Small intestine (tissue), 7 donors: ENCODE data around the gene FANCI. TPM values are rescaled to one million over a fixed set of nuclear protein-coding genes. Genes with fewer than 3 reads are reported as not detected.

ENCODE experiments used
- DNase-seq, 2 donors: peaks; one replicate each; pipeline versions ENCODE4 v3.0.0 to v3.0.0-alpha.2; 2013
- FAIRE-seq: peaks from 2 replicates; lab custom pipeline; 2012; peaks lifted over from hg19 to GRCh38; lab: Jason Lieb, UNC
- H3K27ac ChIP-seq, 3 donors: one replicate each; pipeline ENCODE4 v1.5.1; 2013; ENCODE audit warnings: low read length in 2 of 3, mild to moderate bottlenecking in 2 of 3, control low read depth in 1 of 3, inconsistent platforms in 1 of 3, low read depth in 1 of 3, moderate library complexity in 1 of 3
- H3K27me3 ChIP-seq, 3 donors: one replicate each; pipeline ENCODE4 v1.6.1; 2013; ENCODE audit warnings: low read length in 3 of 3, inconsistent platforms in 1 of 3; ENCODE audit not compliant: control insufficient read depth in 3 of 3, insufficient read depth in 3 of 3
- H3K36me3 ChIP-seq, 3 donors: one replicate each; pipeline ENCODE4 v1.6.1; 2013; ENCODE audit warnings: low read length in 3 of 3, inconsistent platforms in 1 of 3, low read depth in 1 of 3, mild to moderate bottlenecking in 1 of 3, moderate library complexity in 1 of 3; ENCODE audit not compliant: control insufficient read depth in 3 of 3, insufficient read depth in 2 of 3
- H3K4me1 ChIP-seq, 3 donors: one replicate each; pipeline ENCODE4 v1.6.1; 2013; ENCODE audit warnings: low read length in 2 of 3, inconsistent platforms in 1 of 3, low read depth in 1 of 3, mild to moderate bottlenecking in 1 of 3, moderate library complexity in 1 of 3; ENCODE audit not compliant: control insufficient read depth in 3 of 3, insufficient read depth in 2 of 3
- H3K4me3 ChIP-seq, 3 donors: one replicate each; pipeline ENCODE4 v1.5.1; 2013; ENCODE audit warnings: low read length in 3 of 3, control low read depth in 1 of 3, inconsistent platforms in 1 of 3, low read depth in 1 of 3, mild to moderate bottlenecking in 1 of 3, moderate library complexity in 1 of 3
- H3K9me3 ChIP-seq, 2 donors: one replicate each; pipeline ENCODE4 v1.6.1; 2013; ENCODE audit warnings: low read depth in 1 of 2, low read length in 1 of 2; ENCODE audit not compliant: control insufficient read depth in 2 of 2, insufficient read depth in 1 of 2
- WGBS, 3 donors: extraction: QIAGEN DNeasy Blood & Tissue Kit; methylation state at CpG; one replicate each; pipeline ENCODE4 v1.1.7; 2013; 5-methylcytosine and 5-hydroxymethylcytosine counted together
- polyA plus RNA-seq, 4 donors: library from polyadenylated mRNA; stranded (reverse) in 3 of 4; unstranded in 1 of 4; fragments of 200-250 nt in 3 of 4; fragments of 120-200 nt in 1 of 4; gene quantifications; one replicate each; pipeline versions ENCODE4 v1.2.1 to v1.2.3, GENCODE V29; 2013
- donor health status: healthy with polysubstance abuse.
- donor health status: control.
- donor health status: control.
- donor health status: Bipolar disorder and iron deficiency.
- donor health status: healthy.

Gene FANCI
- polyA plus RNA-seq, 4 donors, result 1.6 to 21.6 (median 7.9) TPM

GRCh38 chr15:89301304-89302089, 57.7 kb downstream of the FANCI start:
- Histone ChIP-seq H3K9me3 (no peaks in the 10 kb centered on the region), H3K27ac (no peak overlapping the region), H3K36me3 (peaks cover 0 to 9% (median 0%) of the 10 kb centered on the region in 3 donors), H3K4me1 (no peaks in the 10 kb centered on the region), H3K4me3 (no peak overlapping the region), H3K27me3 (no peaks in the 10 kb centered on the region)
- WGBS, 3 donors, result 83 to 89% (median 84%) methylated on average over 5 of the region's 5 CpGs
- DNase-seq, result no peak
- no peak for FAIRE-seq

DNA sequence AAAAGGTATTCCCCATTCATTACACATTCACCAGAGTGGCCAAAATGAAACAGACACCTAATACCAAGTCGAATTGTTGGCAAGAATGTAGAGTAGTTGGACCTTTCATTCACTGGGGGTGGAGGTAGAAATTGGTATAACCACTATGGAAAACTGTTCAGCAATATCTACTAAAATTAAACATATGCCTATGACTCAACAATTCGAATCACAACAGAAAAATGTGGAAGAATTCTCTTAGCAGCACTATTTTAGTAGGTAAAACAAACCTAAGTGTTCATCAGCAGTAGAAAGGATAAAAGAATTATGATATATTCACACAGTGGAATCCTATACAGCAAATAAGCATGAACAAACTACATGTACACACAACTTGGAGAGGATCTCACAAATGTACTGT, 60.2 kb downstream of the FANCI start:
- DNase-seq (no peak), FAIRE-seq (no peak)
- Histone ChIP-seq H3K4me3 (no peak overlapping the region), H3K36me3 (peaks cover 0 to 11% (median 0%) of the 10 kb centered on the region in 3 donors), H3K9me3 (no peaks in the 10 kb centered on the region), H3K4me1 (no peaks in the 10 kb centered on the region), H3K27ac (no peak overlapping the region), H3K27me3 (no peaks in the 10 kb centered on the region)
- WGBS, 3 donors, result 93 to 96% (median 93%) methylated on average over 2 of the region's 2 CpGs

GRCh38 chr15:89305395-89305794, 61.6 kb downstream of the FANCI start:
- peak in 1 of 2 donors; percentile 27 for DNase-seq
- Histone ChIP-seq H3K4me1 (no peaks in the 10 kb centered on the region), H3K27ac (no peak overlapping the region), H3K9me3 (no peaks in the 10 kb centered on the region), H3K27me3 (no peaks in the 10 kb centered on the region), H3K4me3 (no peak overlapping the region), H3K36me3 (peaks cover 0 to 11% (median 0%) of the 10 kb centered on the region in 3 donors)
- FAIRE-seq, result no peak
- WGBS, 3 donors, result 50 to 83% (median 59%) methylated on average over 3 of the region's 3 CpGs

GRCh38 chr15:89307046-89307587, 63.3 kb downstream of the FANCI start:
- H3K36me3 ChIP-seq, result peaks cover 0 to 8% (median 0%) of the 10 kb centered on the region in 3 donors
- no peak overlapping the region for H3K4me3 ChIP-seq
- no peak for FAIRE-seq
- no peak for DNase-seq
- 91 to 94% (median 93%) methylated on average over 2 of the region's 2 CpGs for WGBS, 3 donors
- no peaks in the 10 kb centered on the region for H3K4me1 ChIP-seq
- no peaks in the 10 kb centered on the region for H3K9me3 ChIP-seq
- H3K27ac ChIP-seq, result no peak overlapping the region
- no peaks in the 10 kb centered on the region for H3K27me3 ChIP-seq

- no peak overlapping the region for H3K27ac ChIP-seq
- no peaks in the 10 kb centered on the region for H3K4me1 ChIP-seq
- H3K36me3 ChIP-seq, result peaks cover 0 to 8% (median 0%) of the 10 kb centered on the region in 3 donors
- H3K9me3 ChIP-seq, result no peaks in the 10 kb centered on the region
- H3K4me3 ChIP-seq, result no peak overlapping the region
- DNase-seq, result no peak
- no peak for FAIRE-seq
- no peaks in the 10 kb centered on the region for H3K27me3 ChIP-seq
- WGBS, 3 donors, result 87 to 90% (median 89%) methylated on average over 2 of the region's 2 CpGs
Observed at GRCh38 chr15:89307791-89308190, 64.0 kb downstream of the FANCI start.

DNA sequence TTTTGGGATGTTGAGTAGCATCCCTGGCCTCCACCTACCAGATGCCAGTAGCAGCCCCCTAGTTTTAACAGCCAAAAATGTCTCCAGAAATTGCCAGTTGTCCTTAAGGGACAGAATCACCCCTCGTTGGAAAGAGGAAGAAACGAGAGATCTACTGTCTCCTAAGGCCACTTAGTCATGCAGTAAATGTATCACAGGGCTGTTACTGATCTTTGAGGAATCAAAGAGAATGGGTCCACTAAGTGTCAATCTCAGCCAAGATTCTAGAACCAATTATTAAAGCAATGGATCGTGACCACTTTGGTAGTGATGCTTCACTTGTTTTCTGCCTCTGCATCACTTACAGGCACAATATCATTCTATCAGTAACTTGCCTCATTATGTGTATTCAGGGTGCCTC, 64.5 kb downstream of the FANCI start:
- H3K27ac ChIP-seq, result no peak overlapping the region
- no peak for FAIRE-seq
- no peaks in the 10 kb centered on the region for H3K9me3 ChIP-seq
- no peak overlapping the region for H3K4me3 ChIP-seq
- H3K36me3 ChIP-seq, result peaks cover 0 to 8% (median under 1%) of the 10 kb centered on the region in 3 donors
- H3K27me3 ChIP-seq, result no peaks in the 10 kb centered on the region
- 61 to 65% (median 62%) methylated on average over 3 of the region's 3 CpGs for WGBS, 3 donors
- H3K4me1 ChIP-seq, result no peaks in the 10 kb centered on the region
- DNase-seq, result no peak

DNA sequence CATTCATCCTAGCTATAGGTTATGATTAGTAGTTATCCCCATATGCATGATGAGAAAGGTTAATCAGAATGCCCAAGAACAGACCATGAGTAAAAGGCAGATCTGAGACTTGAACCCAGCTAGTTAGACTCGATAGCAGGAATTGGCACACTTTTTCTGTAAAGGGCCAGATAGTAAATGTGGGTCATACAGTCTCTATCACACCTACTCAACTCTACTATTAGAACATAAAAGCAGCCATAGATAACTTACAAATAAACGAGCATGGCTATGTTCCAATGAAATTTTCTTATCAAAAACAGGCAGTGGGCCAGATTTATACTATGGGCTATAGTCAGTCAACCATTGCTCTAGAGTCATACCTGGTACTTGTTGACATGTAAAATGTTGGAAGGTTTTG, 66.2 kb downstream of the FANCI start:
- no peak overlapping the region for H3K4me3 ChIP-seq
- no peaks in the 10 kb centered on the region for H3K4me1 ChIP-seq
- H3K27ac ChIP-seq, result no peak overlapping the region
- DNase-seq (peak in 1 of 2 donors; percentile 29), FAIRE-seq (no peak)
- no peaks in the 10 kb centered on the region for H3K9me3 ChIP-seq
- H3K36me3 ChIP-seq, result peaks cover 2 to 10% (median 2%) of the 10 kb centered on the region in 3 donors
- 18 to 55% (median 26%) methylated on average over 2 of the region's 2 CpGs for WGBS, 3 donors
- H3K27me3 ChIP-seq, result no peaks in the 10 kb centered on the region

GRCh38 chr15:89315375-89315929, 71.7 kb downstream of the FANCI start:
- Histone ChIP-seq H3K36me3 (peaks cover 29 to 34% (median 32%) of the 10 kb centered on the region in 3 donors), H3K4me1 (no peaks in the 10 kb centered on the region), H3K27ac (no peak overlapping the region), H3K4me3 (no peak overlapping the region), H3K9me3 (no peaks in the 10 kb centered on the region), H3K27me3 (no peaks in the 10 kb centered on the region)
- WGBS, 3 donors, result 55 to 66% (median 56%) methylated on average over 2 of the region's 2 CpGs
- FAIRE-seq (no peak), DNase-seq (no peak)
